Transverse colon (tissue), 4 donors: ENCODE data around the gene MEGF10.

ENCODE experiments used
- CTCF ChIP-seq, 5 experiments: fragments of 200-600 bp in 3 of 5; fragments of 450-650 bp in 2 of 5; sonication (generic) in 3 of 5; IDR thresholded peaks; 1 replicate in 2 of 5; 2 replicates in 3 of 5; pipeline ENCODE4 v1.5.1; 2016 to 2017; ENCODE audit warnings: antibody characterized with exemption in 5 of 5, inconsistent platforms in 3 of 5, mild to moderate bottlenecking in 2 of 5, moderate library complexity in 1 of 5
- POLR2A ChIP-seq: fragments of 450-650 bp; IDR thresholded peaks from one replicate; pipeline ENCODE4 v1.6.1; 2016; ENCODE audit warnings: antibody characterized with exemption, mild to moderate bottlenecking, moderate library complexity
- POLR2AphosphoS5 ChIP-seq, 3 donors: sonication (generic); formaldehyde crosslinking; IDR thresholded peaks; one replicate each; pipeline ENCODE4 v1.6.1; 2016; ENCODE audit warnings: antibody characterized with exemption in 3 of 3

- TF ChIP-seq POLR2AphosphoS5 (IDR thresholded peaks at IDR 0.05) (no peak), CTCF (IDR thresholded peaks at IDR 0.05) (no peak), POLR2A (no peak)
Observed at GRCh38 chr5:127423173-127423798, 132.7 kb downstream of the MEGF10 start.
